Activated T-cell treated with anti-CD3 and anti-CD28 coated beads, Interleukin-2, amount 50 U/mL, for 1 hour (primary cell): ENCODE data around the gene CLEC16A.
A peak's percentile ranks its signal among the peaks of the same experiment; 100 is the strongest.

ENCODE experiments used
- DNase-seq: peaks from one replicate; pipeline ENCODE4 v3.0.0-alpha.2; 2020

Gene CLEC16A

GRCh38 chr16:11133344-11133943, 189.1 kb downstream of the CLEC16A start:
- no peak for DNase-seq

- DNase-seq: no peak
Observed at GRCh38 chr16:11134722-11135463, 190.5 kb downstream of the CLEC16A start.

GRCh38 chr16:11135464-11135973, 191.2 kb downstream of the CLEC16A start:
- no peak for DNase-seq

DNA sequence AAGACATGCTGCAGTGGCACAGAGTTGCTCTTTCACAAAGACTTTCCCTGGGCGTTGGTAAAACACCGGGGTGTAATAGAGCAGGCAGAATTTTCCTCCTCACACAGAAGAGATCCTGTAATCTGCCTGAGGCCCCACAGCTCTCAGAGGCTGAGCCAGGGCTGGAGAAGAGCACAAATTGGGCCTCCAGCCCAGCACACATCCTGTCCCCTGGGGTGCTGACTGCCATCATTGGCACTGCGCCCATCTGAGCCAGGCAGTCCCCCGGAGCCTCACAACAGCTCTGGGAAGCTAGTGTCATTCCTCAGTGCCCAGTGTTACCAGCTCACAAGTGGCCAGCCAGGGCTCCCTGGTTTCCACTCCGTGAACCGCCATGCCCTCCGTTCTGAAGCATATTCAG, 192.2 kb downstream of the CLEC16A start:
- no peak for DNase-seq

DNA sequence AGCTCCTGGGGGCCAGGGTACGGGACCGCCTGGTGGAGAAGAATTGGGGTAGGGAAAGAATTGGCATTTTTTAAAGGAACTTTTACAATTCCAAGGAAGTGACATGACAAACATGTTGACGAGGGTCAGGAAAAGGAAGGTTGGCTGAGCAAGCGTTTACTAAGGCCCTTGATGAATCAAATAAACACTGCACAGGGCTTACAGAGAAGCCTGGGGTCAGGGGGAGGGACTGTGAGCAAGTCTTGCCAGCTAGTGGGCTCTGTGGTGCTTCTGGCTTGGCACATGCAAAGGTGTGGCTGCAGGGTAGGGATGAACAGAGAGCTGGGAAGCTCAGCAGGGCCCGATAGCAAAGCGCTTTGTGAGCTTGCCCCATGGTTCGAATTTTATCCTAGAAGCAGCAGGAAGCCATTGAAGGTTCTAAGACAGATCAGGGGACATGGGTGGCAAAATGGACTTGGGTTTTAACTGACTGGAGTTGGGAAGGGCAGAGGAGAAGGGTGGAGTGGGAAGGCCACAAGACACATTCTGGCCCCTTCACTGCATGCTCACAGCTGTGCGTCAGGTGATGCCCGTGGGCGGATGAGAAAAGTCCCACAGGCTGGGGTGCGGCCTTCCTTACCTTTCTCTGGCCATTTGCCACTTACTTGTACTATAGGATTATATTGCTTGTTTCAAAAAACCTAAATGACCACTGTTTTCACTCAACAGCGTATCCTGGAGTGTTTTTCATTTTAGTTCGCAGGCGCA, 193.8 kb downstream of the CLEC16A start:
- DNase-seq: no peak

DNA sequence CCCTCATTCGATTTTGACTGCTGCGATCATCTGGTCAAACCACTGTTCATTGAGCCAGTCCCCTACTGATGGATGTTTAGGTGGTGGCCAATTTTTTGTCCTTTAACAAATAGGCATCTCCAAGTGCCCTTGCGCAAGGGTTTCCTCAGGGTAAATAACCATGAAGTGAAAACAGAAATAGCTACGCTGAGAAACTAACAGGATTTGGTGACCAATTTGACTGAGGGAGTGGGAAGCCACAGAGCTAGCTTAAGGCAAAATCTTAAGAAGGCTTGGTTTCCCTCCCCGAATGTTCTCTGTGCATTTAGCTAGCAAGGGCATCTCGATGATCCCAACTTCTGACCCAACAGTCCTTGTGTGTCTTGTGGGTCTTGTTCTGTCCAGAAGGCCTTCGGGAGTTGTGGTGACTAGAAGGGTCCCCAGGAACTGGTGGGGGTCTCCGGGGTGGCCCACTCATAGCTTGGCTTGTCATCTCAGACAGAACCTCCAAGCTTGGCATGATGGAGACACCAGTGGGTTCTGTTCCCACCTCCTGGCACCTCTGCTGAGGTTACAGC, 194.5 kb downstream of the CLEC16A start:
- DNase-seq: no peak

GRCh38 chr16:11139326-11140097, 195.1 kb downstream of the CLEC16A start:
- DNase-seq: no peak

DNA sequence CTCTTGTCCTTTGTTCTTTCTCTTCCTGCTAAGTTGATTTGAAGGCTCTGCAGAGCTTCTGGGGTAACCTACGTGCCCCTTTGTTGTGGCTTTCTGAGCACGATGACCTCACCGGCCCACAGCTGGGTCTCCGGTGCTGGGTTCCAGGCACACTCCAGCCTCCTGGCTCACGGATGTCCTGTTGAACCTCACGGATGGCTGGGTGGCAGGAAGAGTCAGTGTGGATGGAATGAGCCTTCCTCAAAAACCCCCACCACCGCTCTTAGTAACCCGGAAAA, 195.7 kb downstream of the CLEC16A start:
- DNase-seq: peak; percentile 35

- no peak for DNase-seq
Observed at GRCh38 chr16:11140466-11140865, 196.1 kb downstream of the CLEC16A start.

DNA sequence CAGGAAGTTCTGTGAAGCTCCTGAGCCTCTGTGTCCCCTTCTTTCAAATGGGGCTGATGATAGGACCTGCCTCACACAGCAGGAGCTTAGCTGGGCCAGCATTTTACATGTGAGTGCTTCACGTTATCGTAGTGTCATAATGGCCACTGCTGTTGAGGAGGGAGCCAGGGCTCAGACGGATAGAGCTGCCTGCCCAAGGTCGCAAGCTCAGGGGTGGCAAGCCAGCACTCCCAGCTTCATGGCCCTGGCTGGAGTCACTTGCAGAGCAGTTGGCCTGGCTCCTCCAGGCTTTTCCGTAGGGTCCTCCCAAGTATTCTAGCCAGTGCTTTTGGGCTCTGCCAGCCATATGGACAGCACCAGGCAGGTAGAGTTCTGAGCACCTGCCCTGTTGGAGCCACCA, 196.5 kb downstream of the CLEC16A start:
- DNase-seq: no peak

GRCh38 chr16:11141409-11142260, 197.3 kb downstream of the CLEC16A start:
- no peak for DNase-seq

DNA sequence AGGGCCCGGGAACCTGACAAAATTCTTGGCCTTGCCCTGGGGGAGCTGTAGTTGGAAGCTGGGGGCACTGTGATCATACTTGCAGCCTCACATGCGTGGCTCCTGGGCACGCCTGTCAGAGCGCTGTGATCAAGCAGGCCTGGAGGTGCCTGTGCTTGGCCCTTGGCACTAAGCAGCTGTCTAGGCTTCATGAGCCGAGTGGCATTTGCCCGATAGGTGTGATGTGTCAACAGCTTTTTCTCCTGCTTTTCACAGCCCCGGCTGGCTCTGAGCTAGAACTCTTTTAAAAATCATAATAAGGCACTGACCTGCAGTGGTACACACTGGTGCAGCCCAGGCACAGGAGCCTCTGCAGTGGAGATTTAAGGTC, 197.9 kb downstream of the CLEC16A start:
- no peak for DNase-seq

- no peak for DNase-seq
Observed at GRCh38 chr16:11142951-11143350, 198.6 kb downstream of the CLEC16A start.

DNA sequence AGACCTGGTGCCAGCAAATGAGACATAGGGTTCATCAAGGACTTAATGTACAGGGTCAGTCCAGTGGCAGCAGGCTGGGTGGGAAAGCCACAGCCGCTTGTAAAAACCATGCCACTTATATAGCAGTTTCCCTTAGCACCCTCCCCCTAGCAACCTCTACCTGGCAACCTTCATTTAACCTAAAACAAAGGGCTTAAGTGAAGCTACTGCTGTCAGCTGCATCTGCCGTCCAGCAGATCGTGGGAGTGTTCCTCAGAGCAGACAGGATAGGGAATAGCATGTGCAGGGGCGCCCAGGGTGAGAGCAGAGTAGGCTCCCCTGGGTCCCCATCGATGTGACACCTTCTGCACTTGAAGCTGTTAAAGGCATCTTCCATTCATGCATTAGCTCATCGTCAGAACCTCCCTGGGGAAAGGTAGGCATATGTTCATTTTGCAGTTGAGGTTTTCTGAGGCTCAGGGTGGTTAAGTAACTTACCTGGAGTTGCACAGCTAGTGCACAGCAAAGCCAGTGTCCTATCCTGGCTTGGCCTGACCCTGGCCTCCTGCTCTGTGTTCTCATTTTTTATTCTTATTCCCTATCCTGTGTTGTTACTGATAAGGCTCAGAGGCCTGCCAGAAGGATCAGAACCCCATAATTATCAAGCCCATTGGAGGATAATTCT, 199.1 kb downstream of the CLEC16A start:
- no peak for DNase-seq

GRCh38 chr16:11144122-11144521, 199.8 kb downstream of the CLEC16A start:
- no peak for DNase-seq

- DNase-seq: no peak
Observed at GRCh38 chr16:11145173-11145818, 200.9 kb downstream of the CLEC16A start.

DNA sequence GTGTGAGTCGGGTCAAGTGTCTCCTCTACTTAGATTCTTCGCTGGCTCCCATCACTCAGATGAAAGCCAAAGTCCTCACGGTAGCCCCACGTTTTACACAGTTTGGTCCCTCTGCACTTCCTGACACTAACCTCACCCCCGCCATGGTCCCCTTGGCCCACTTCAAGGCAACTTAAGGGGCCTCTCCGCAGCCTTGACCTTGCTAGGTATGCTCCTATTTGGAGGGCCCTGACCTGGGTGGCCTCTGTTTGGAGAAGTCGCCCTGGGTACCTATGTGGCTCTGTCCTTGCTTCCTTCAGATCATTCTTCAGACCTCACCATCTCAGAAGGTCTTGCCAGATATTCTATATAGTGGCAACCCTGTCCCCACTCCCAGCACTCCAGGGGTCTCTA, 201.5 kb downstream of the CLEC16A start:
- no peak for DNase-seq

- DNase-seq: no peak
Observed at GRCh38 chr16:11147033-11147753, 202.8 kb downstream of the CLEC16A start.

- no peak for DNase-seq
Observed at GRCh38 chr16:11147754-11148444, 203.5 kb downstream of the CLEC16A start.
